GM19238 (cell line): Measurements from ENCODE around the gene PLA2R1.

Experiments used
- DNase-seq: peaks from one replicate; pipeline ENCODE4 v3.0.0; 2011; ENCODE audit warnings: low spot score; ENCODE audit not compliant: insufficient read length

The PLA2R1 gene

GRCh38 chr2:160033732-160034392 is 28.6 kb downstream of the PLA2R1 start:
- DNase-seq = no peak

DNA sequence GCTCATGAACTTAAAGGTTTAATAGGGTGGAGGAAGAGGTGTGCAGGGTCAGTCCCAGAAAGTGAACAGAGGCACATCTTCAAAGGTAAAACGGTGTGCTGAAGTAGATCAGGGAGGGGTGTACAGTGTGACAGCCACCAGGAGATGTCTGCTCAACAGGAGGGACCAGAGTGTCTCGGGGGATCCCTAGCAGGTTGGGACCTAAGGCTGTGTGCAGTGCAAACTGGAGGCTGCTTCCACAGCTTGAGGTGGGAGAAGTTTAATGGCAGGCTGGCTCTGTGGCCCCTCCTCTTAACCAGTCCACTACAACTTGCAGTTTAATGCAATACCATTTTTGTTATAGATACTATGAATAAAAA is 33.2 kb downstream of the PLA2R1 start:
- DNase-seq = no peak

DNA sequence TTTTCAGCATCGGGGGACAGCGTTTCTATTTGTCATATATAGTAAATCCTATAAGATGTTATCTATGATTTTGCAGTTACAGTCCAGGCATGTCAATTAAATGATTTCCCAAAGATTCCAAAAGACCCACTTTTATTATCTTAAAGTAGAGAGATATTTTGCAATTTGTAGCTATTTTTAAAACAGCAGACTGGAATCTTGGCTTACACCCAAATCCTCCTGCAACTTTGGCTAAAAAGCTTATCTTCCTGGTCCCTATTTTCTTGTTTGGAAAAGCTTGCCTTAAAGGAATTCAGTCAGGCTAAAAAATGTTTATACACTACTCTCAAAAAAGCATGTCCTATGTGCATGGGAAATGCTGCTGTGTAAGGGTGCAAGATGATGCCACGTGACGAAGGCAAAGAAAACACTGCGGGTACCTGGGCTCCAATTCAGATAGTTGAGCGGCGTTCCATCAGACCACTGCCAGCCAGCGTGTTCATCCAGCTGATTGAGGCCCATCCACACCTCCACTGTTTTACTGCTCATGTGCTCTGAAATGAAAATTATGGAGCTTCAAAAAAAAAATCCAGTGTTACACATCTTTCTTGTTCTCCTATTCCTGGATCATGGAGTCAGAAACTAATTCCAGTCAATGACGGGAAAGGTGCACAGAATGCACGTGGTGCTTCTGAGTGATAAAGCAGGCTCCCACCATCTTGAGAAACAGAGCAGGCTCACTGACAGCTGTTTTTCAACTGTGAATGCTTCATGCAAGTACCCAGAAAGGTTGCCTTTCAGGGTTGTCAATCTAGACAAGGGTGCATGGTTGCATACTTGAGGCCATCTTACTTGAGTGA is 33.8 kb downstream of the PLA2R1 start:
- DNase-seq = no peak

DNA sequence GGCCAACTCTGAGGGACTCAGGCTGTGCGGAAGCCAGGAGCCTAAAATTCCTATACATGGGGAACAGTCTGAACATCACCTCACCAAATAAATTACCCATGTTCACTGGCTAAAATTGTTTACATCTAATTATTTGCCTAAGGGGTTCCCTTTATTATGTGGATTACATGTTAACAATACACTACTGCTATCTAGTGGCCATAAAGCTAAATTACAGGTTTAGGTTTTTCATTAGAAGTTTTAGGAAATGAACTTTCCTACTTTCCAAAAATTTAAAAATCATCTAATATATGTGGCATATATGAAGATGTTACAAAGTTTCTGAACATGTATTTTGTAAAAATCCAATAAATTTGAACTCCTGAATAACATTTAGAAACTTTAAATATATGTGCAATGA is 40.3 kb downstream of the PLA2R1 start:
- DNase-seq = no peak

GRCh38 chr2:160019374-160020090 is 42.9 kb downstream of the PLA2R1 start:
- DNase-seq = no peak

DNA sequence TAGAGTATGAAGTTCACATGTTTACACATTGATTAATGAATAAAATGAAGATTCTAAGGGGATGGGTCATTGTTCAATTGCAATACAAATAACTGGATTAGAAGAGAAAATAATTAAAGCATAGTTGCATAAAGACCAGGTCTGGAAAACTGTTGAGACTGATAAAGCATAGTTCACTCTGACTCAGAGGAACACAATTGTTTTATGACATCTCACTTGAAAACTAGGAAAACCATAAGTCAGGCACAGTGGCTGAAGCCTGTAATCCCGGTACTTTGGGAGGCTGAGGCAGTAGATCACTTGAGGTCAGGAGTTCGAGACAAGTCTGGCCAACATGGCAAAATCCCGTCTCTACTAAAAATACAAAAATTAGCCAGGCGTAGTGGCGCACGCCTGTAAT is 46.7 kb downstream of the PLA2R1 start:
- no peak for DNase-seq

GRCh38 chr2:160014227-160014626 is 48.2 kb downstream of the PLA2R1 start:
- no peak for DNase-seq

- no peak for DNase-seq
Measured at GRCh38 chr2:160010361-160011145, 51.9 kb downstream of the PLA2R1 start.

- no peak for DNase-seq
Measured at GRCh38 chr2:160007111-160007510, 55.3 kb downstream of the PLA2R1 start.

- DNase-seq = no peak
Measured at GRCh38 chr2:160006475-160006874, 55.9 kb downstream of the PLA2R1 start.

GRCh38 chr2:160005908-160006307 is 56.5 kb downstream of the PLA2R1 start:
- DNase-seq = no peak

DNA sequence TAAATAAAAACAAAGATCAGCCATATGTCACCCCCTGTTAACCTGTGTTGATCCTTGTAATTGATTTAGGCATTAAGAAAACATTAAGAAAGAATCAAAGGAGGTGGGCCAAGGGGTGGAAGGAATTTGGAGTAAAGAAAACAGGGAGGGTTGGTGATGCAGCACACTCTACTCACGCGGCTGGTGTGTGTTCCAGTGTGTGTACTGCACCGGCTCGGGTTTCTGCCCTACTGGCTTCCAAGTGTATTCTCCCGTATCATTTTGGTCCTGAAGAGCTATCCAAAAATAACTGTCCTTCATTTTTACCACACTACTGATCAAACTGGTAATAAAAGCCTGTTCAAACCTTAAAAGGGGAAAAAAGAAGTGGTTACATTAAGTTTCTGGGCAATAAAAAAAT is 56.9 kb downstream of the PLA2R1 start:
- DNase-seq = no peak

DNA sequence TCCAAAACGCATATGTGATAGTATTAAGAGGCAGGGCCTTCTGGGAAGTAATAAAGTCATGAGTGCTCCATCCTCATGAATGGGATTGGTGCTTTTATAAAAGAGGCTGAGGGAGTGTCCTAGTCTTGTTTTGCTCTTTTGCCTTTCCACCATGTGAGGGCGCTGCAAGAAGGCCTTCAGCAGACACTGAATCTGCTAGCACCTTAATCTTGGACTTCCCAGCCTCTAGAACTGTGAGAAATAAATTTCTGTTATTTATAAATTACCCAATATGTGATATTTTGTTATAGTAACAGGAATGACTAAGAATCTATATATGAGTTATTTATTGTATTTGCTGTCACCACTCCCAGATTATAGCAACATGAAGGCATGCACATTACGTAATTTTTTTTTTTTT is 63.5 kb downstream of the PLA2R1 start:
- DNase-seq = no peak

- no peak for DNase-seq
Measured at GRCh38 chr2:159998243-159998642, 64.2 kb downstream of the PLA2R1 start.

- no peak for DNase-seq
Measured at GRCh38 chr2:159996792-159997546, 65.4 kb downstream of the PLA2R1 start.

DNA sequence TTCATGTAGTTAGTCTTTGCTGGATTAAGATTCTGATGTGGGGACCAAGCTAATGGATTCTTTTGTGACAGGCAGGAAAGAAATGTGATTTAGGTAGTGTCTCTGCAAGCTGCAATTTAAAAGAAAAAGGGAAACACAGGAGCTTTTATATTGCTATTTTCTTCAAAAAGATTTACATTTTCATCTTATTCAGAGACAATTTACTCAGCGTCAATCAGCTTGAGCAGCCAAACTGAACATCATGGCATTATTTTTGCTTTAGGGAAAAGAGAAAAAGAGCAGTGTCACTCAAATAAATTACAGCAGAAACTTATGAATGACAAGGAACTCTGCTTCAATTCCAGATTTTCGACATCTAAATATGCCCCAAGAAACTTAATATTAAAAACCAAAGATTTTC is 67.4 kb downstream of the PLA2R1 start:
- no peak for DNase-seq

DNA sequence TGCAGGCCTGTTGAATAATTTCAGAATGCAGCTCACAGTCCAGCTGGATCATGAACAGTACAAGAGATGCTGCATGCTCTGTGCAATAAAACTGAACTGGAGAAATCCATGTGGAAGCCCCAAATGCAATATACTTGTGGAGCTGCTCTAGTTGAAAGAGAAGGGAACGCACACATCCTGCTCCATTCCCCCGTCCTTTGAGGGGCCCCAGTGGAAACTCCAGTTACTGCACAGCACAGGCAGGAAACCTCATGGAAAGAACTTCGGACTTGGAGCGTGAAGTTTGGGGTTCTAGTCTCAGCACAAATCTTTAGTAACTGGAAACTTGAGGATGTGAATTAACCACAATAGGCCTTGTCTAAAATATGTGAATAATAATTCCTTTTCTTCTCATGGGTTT is 73.2 kb downstream of the PLA2R1 start:
- DNase-seq = no peak

DNA sequence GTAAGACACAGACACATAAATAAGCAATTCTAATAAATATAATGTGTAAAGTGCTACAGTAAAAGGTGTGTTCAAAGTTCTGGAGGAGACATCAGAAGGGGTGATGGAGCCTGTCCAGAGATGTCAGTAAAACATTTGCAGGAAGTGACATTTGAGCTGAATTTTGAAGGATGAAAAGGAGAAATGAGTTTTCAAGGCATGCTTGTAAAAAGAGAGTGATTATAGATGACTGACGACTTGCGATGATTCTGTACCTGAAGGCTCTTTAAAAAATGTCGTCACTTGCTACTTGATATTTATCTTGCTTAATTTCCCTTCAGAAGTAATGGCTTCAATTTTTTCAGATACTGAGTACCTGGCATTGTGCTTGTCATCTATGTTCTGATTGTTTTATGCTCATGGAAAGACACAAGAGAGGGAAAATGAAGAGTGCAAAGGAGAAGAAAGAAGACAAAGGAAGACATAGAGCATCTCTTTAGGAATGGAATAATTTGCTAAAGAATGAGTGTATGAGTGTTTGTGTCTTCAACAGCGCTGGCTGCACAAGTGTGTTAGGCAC is 73.9 kb downstream of the PLA2R1 start:
- DNase-seq = no peak

GRCh38 chr2:159987181-159987580 is 75.2 kb downstream of the PLA2R1 start:
- no peak for DNase-seq

DNA sequence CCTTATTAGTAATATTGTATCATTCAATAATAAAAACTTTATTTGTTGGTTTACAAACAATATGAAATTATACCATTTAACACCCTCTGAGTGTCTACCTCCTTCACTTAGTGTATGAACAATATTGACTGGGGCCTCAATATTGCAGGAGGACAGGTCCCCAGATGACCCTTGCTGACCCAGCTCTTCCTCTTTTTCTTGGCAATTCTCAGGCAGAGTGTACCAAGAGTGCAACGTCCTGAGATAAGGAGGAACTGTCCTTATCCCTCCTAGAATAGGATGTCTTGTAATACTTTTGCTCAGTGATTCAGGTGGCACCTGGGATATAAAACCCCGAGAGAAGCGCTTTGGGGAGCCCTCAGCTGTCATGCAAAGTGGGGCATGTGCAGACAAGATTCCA is 76.8 kb downstream of the PLA2R1 start:
- no peak for DNase-seq

DNA sequence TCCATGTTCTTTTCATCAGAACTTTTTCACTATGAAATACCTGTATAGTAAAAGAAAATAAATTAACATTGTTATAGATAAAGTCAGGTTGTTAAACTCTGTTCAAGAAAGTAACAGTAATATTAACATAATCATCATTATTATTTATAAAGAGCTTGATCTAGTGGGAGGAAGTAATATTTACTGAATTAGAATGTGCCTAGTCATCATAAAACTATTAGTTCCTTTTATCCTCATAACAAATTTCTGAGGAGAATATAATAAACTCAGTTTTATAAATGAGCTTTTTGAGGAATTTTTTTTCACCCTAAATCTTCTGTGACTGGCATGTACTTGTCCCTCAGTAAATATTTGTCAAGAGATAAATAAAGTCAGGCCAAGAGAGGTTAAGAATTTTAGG is 78.4 kb downstream of the PLA2R1 start:
- no peak for DNase-seq
